Tibial artery (tissue), 4 donors: Measurements from ENCODE around the gene TFIP11.

Experiments used
- DNase-seq, 2 donors: peaks; one replicate each; pipeline ENCODE4 v3.0.0-alpha.2; 2019
- H3K27ac ChIP-seq, 2 donors: fragments of 200-600 bp; sonication (generic) in 1 of 2; 1 replicate in 1 of 2; 2 replicates in 1 of 2; pipeline ENCODE4 v1.5.1; 2018 to 2019; ENCODE audit warnings: mild to moderate bottlenecking in 1 of 2
- H3K27me3 ChIP-seq, 2 donors: fragments of 200-600 bp; sonication (generic) in 1 of 2; one replicate each; pipeline versions ENCODE4 v1.5.1 to v1.6.0; 2016 to 2019
- H3K36me3 ChIP-seq, 3 donors: fragments of 200-600 bp; sonication (generic) in 2 of 3; one replicate each; pipeline ENCODE4 v1.5.1; 2016 to 2019; ENCODE audit warnings: mild to moderate bottlenecking in 2 of 3
- H3K4me1 ChIP-seq, 4 donors: fragments of 200-600 bp; sonication (generic) in 2 of 4; 1 replicate in 3 of 4; 2 replicates in 1 of 4; pipeline ENCODE4 v1.5.1; 2016 to 2019
- H3K4me3 ChIP-seq, 2 donors: fragments of 200-600 bp; sonication (generic) in 1 of 2; 1 replicate in 1 of 2; 2 replicates in 1 of 2; pipeline ENCODE4 v1.5.1; 2018 to 2019; ENCODE audit warnings: mild to moderate bottlenecking in 2 of 2
- H3K9me3 ChIP-seq, 3 donors: fragments of 200-600 bp; sonication (generic) in 1 of 3; one replicate each; pipeline ENCODE4 v1.5.1; 2016 to 2019
- intact Hi-C: fragments of 100-400 bp; cut with DNase I; formaldehyde crosslinking; loops from one replicate; pipeline ENCODE4 v1.15.0; 2023; ENCODE audit warnings: low total_unique reads
- TF ChIP-seq, protein P1 (sequence below), 2 experiments: fragments of 200-600 bp in 1 of 2; fragments of 450-650 bp in 1 of 2; IDR thresholded peaks; one replicate each; pipeline ENCODE4 v1.5.1; 2017 to 2019; ENCODE audit warnings: antibody characterized with exemption in 2 of 2, mild to moderate bottlenecking in 1 of 2, moderate library complexity in 1 of 2

Gene TFIP11

GRCh38 chr22:26512149-26512793 lies at the start of gene TFIP11:
TFIP11 (minus strand) TSS chr22:26512473; CDS start chr22:26510272, 2,201 bp downstream.
- peak; percentile 94 for DNase-seq
- TF ChIP-seq, protein P1, sequence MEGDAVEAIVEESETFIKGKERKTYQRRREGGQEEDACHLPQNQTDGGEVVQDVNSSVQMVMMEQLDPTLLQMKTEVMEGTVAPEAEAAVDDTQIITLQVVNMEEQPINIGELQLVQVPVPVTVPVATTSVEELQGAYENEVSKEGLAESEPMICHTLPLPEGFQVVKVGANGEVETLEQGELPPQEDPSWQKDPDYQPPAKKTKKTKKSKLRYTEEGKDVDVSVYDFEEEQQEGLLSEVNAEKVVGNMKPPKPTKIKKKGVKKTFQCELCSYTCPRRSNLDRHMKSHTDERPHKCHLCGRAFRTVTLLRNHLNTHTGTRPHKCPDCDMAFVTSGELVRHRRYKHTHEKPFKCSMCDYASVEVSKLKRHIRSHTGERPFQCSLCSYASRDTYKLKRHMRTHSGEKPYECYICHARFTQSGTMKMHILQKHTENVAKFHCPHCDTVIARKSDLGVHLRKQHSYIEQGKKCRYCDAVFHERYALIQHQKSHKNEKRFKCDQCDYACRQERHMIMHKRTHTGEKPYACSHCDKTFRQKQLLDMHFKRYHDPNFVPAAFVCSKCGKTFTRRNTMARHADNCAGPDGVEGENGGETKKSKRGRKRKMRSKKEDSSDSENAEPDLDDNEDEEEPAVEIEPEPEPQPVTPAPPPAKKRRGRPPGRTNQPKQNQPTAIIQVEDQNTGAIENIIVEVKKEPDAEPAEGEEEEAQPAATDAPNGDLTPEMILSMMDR (IDR thresholded peaks at IDR 0.05) = no peak
- H3K4me3 ChIP-seq = peak within 1 kb of the TSS; percentile 77 to 81
- no peaks in the 10 kb centered on the region for H3K9me3 ChIP-seq
- no peaks in the 10 kb centered on the region for H3K27me3 ChIP-seq
- peaks cover 0 to 27% (median 16%) of the 10 kb centered on the region in 4 donors for H3K4me1 ChIP-seq
- H3K36me3 ChIP-seq = peaks cover 18 to 29% (median 27%) of the 10 kb centered on the region in 3 donors
- intact Hi-C loops = no loop called here
- H3K27ac ChIP-seq = peak within 1 kb of the TSS; percentile 84 to 85

DNA sequence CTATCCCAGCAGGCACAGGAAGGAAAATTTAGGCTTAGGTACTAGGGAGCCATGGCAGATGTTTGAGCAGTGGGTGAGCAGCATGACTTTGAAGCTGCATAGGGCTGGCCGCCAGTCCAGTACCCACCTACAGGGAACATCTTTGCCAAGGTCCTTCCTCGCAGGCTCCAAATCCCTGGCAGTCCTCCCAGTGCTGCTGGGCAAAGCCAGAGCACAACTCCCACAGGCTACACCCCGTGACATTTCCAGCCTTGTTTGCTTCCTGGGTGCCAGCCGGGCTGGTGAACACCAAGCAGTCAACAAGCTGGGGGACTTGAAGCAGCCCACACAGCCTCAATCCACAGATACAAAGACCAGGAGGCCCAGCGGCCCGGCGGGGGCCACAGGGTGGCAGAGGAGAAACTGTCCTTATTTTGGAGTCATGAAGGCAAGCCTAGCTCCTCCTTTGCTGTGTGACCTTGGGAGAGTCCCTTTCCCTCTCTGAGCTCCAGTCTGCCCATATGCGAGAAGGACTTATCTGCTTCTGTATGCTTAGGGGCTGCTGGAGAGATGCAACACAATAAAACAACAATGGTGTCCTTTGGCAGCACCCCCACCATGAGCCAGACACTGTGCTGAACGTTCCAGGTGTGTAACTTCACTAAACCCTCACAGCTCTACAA lies 49.6 kb upstream of the TFIP11 start:
- no peaks in the 10 kb centered on the region for H3K27me3 ChIP-seq
- no peak overlapping the region for H3K4me3 ChIP-seq
- H3K27ac ChIP-seq = no peak overlapping the region
- DNase-seq = no peak
- intact Hi-C loops = no loop called here
- no peaks in the 10 kb centered on the region for H3K9me3 ChIP-seq
- H3K4me1 ChIP-seq = peaks cover 0 to 4% (median 2%) of the 10 kb centered on the region in 4 donors
- TF ChIP-seq, protein P1 (IDR thresholded peaks at IDR 0.05) = no peak
- peaks cover 0 to 5% (median 4%) of the 10 kb centered on the region in 3 donors for H3K36me3 ChIP-seq

DNA sequence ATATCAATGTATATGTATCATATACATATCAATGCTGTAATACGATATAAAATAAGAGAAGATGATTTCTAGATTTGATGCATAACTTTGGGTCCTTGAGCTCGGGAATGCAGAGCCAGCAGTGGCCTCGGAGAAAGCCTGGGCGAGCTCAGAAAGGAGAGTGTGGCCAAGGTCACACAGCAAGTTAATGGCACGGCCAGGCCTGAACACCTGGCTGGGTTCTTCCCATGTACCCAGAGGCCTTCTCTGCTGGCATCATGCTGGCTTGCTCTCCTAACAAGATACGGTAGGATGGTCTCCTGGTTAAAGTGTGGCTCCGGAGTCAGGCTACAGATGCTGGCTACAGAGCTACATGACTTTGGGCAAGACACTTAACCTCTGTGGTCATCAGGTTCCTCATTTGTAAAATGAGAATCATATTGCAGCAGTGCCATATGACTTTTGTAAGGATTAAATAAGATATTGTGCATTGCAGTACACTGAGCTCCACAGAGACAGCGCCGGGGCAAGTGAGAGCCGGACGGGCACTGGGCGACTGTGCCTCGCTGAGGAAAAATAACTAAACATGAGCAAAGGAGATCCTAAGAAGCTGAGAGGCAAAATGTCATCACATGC lies 47.8 kb upstream of the TFIP11 start:
- Histone ChIP-seq H3K27me3 (no peaks in the 10 kb centered on the region), H3K4me1 (peaks cover 0 to 4% (median 2%) of the 10 kb centered on the region in 4 donors), H3K4me3 (no peak overlapping the region), H3K27ac (no peak overlapping the region), H3K36me3 (peaks cover 0 to 4% (median 3%) of the 10 kb centered on the region in 3 donors), H3K9me3 (no peaks in the 10 kb centered on the region)
- DNase-seq = no peak
- TF ChIP-seq, protein P1 (IDR thresholded peaks at IDR 0.05) = no peak
- intact Hi-C loops = no loop called here

GRCh38 chr22:26558248-26558895 lies 46.1 kb upstream of the TFIP11 start:
- no peak overlapping the region for H3K4me3 ChIP-seq
- H3K36me3 ChIP-seq = no peaks in the 10 kb centered on the region
- H3K27ac ChIP-seq = no peak overlapping the region
- peaks cover 0 to 4% (median 2%) of the 10 kb centered on the region in 4 donors for H3K4me1 ChIP-seq
- H3K27me3 ChIP-seq = no peaks in the 10 kb centered on the region
- intact Hi-C loops = no loop called here
- TF ChIP-seq, protein P1 (IDR thresholded peaks at IDR 0.05) = no peak
- DNase-seq = no peak
- no peaks in the 10 kb centered on the region for H3K9me3 ChIP-seq

DNA sequence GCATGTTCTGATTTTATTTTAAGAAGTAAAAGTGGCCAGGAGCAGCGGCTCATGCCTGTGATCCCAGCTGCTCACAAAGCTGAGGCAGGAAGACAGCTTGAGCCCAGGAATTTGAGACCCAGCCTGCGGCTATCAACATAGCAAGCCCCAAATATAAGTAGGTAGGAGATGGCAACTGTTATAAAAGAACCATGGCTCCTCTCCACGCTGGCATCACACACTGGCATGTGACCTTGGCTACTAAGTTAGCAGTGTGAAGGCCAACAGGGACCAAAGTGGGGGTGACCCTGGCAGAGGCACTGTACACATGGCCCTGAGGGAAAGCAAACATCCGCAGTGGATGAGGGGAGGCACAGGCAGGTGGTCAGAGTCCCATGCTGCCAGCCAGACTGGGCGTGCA lies 44.6 kb upstream of the TFIP11 start:
- Histone ChIP-seq H3K36me3 (no peaks in the 10 kb centered on the region), H3K4me1 (peaks cover 0 to 3% (median under 1%) of the 10 kb centered on the region in 4 donors), H3K27me3 (no peaks in the 10 kb centered on the region), H3K4me3 (no peak overlapping the region), H3K9me3 (no peaks in the 10 kb centered on the region), H3K27ac (no peak overlapping the region)
- intact Hi-C loops = no loop called here
- DNase-seq = no peak
- TF ChIP-seq, protein P1 (IDR thresholded peaks at IDR 0.05) = no peak
